ENCODE measurements around the gene SC5D.

GRCh38 chr11:121328176-121328966, 35.8 kb downstream of the SC5D start:
- TF ChIP-seq CTCF (IDR thresholded peaks at IDR 0.05) (no peak), POLR2A (IDR thresholded peaks at IDR 0.05) (no peak)

All from transverse colon (tissue), 3 donors.